ENCODE measurements around the gene MRPS6. TPM values are rescaled to one million over a fixed set of nuclear protein-coding genes. Genes with fewer than 3 reads are reported as not detected.

The MRPS6 gene
- total RNA-seq, 1 donor from 2014 or later: 40.2 TPM

DNA sequence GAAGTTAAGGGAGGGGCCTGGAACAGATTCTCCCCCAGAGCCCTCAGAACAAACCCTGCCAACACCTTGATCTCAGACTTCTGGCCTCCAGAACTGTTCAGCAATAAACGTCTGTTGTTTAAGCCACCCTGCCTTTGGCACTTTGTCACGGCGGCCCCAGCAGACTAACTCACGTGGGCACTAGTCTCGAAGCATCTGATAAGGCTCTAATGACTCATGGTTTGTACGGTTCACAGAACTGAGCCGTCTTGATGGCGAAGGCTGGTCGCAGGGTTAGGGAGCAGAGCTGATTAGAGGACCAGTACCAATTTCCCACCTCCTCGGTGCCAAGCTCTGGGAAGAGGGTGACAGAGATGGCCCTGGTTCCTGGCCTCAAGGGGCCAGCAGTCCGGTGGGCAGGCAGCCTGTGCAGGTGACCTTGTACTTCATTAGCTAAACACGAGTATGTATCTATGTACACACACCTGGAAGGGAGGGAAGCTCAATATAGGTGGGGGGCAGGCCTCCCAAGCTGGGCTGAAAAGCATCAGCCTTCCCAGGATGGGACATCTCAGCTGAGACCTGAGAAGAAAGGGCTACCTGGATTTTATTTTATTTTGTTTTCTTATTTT lies 112.8 kb downstream of the MRPS6 start:
- Mint-ChIP-seq H3K27me3 (no peaks in the 10 kb centered on the region), H3K4me3 (no peak overlapping the region), H3K36me3 (ENCODE audit: low read depth) (peaks cover 3% of the 10 kb centered on the region), H3K4me1 (no peaks in the 10 kb centered on the region), H3K27ac (no peak overlapping the region), H3K9me3 (peaks cover 20% of the 10 kb centered on the region)
- intact Hi-C loops (cut with micrococcal nuclease): no loop called here
- DNase-seq (no peak), ATAC-seq (ENCODE audit: low read depth) (no peak)
- ChIA-PET CTCF (no interaction called here), POLR2A (no interaction called here)
- TF ChIP-seq CTCF (IDR thresholded peaks at IDR 0.05): no peak

DNA sequence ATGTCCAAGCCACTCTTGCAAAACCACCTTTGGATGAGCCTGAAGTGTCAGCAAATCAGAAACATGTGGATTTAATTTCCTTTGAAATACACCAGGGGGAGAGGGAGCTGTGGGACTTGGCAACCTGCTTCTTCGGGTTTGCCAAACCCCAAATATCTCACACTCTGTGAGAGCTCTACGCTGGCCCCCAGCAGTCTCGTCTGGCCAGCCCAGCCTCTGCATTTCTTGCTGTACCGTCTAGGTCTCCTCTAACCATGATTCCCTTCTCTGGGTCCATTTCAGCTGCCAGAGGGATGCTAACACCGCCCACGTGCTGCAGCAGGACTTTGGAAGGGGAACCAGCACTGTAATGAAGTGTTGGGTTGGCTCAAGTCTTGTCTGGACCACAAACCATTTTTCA lies 114.6 kb downstream of the MRPS6 start:
- no peaks in the 10 kb centered on the region for H3K4me1 Mint-ChIP-seq
- TF ChIP-seq CTCF (IDR thresholded peaks at IDR 0.05): no peak
- intact Hi-C loops (cut with micrococcal nuclease): no loop called here
- no peak for DNase-seq
- CTCF ChIA-PET: no interaction called here
- H3K27me3 Mint-ChIP-seq: no peaks in the 10 kb centered on the region
- POLR2A ChIA-PET: no interaction called here
- ATAC-seq (ENCODE audit: low read depth): no peak
- no peak overlapping the region for H3K4me3 Mint-ChIP-seq
- H3K27ac Mint-ChIP-seq: no peak overlapping the region
- peaks cover 3% of the 10 kb centered on the region for H3K36me3 Mint-ChIP-seq (ENCODE audit: low read depth)
- H3K9me3 Mint-ChIP-seq: peaks cover 20% of the 10 kb centered on the region

- Mint-ChIP-seq H3K27ac (no peak overlapping the region), H3K4me1 (no peaks in the 10 kb centered on the region), H3K27me3 (no peaks in the 10 kb centered on the region), H3K4me3 (no peak overlapping the region), H3K9me3 (peaks cover 23% of the 10 kb centered on the region), H3K36me3 (ENCODE audit: low read depth) (peaks cover 3% of the 10 kb centered on the region)
- ChIA-PET POLR2A (no interaction called here), CTCF (no interaction called here)
- no peak for TF ChIP-seq CTCF (IDR thresholded peaks at IDR 0.05)
- intact Hi-C loops (cut with micrococcal nuclease): no loop called here
- ATAC-seq (ENCODE audit: low read depth) (no peak), DNase-seq (no peak)
These were observed 116.1 kb downstream of the MRPS6 start for GRCh38 chr21:34189506-34189905.

DNA sequence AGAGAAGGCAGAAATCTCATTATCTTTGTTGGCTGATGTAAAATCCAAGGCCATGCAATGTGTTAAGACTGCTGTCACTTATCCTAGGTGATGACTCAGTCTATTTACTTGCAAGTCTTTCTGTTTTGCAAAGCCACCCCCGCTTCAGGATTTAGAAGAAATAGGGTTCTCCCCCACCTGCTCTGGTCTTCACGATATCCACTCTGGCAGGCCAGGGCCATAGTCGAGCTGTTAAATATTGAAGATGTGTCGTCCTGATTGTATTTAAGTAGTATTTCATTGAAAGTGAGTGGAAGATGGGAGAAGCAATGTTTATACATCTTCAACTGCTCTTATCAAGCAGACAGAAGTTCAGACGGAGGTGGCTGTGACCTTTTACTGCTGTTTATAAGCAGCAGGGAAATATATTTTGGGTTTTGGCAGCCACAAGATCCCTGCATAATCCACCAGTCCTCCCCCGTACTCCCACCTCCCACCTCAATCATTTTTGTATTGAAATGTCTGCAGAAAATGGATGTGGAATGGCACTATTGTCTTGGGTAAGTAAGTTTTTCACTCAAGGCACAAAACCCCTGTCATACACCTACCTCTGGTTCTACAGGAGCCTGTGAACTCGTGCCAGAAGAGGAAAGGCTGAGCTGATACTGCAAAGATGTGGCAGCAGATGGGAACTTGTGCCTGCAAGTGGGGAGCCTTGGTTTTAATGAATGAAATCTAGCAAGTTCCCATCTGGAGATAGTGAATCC lies 117.4 kb downstream of the MRPS6 start:
- Mint-ChIP-seq H3K4me3 (no peak overlapping the region), H3K27me3 (no peaks in the 10 kb centered on the region), H3K9me3 (peaks cover 23% of the 10 kb centered on the region), H3K27ac (no peak overlapping the region), H3K4me1 (no peaks in the 10 kb centered on the region), H3K36me3 (ENCODE audit: low read depth) (peaks cover 3% of the 10 kb centered on the region)
- TF ChIP-seq CTCF (IDR thresholded peaks at IDR 0.05): no peak
- ATAC-seq (ENCODE audit: low read depth): no peak
- no peak for DNase-seq
- ChIA-PET CTCF (no interaction called here), POLR2A (no interaction called here)
- intact Hi-C loops (cut with micrococcal nuclease): no loop called here

GRCh38 chr21:34191876-34192275 lies 118.5 kb downstream of the MRPS6 start:
- no peak for TF ChIP-seq CTCF (IDR thresholded peaks at IDR 0.05)
- Mint-ChIP-seq H3K4me3 (no peak overlapping the region), H3K27ac (no peak overlapping the region), H3K9me3 (peaks cover 23% of the 10 kb centered on the region), H3K27me3 (no peaks in the 10 kb centered on the region), H3K4me1 (no peaks in the 10 kb centered on the region), H3K36me3 (ENCODE audit: low read depth) (peaks cover 3% of the 10 kb centered on the region)
- ChIA-PET CTCF (no interaction called here), POLR2A (no interaction called here)
- intact Hi-C loops (cut with micrococcal nuclease): no loop called here
- ATAC-seq (ENCODE audit: low read depth): no peak
- no peak for DNase-seq

Other genes starting within 250 kb of the MRPS6 start
- gene ATP5PO, start 157.8 kb upstream of the MRPS6 start, total RNA-seq: 169 and 193 TPM in 2 replicates
- 7.7 and 9.0 TPM in 2 replicates for gene SLC5A3, start within 50 bp of the MRPS6 start, total RNA-seq

All from activated B cell treated with CpG ODN at 0.5 μM for 24 hours (primary cell).